Liver (tissue), 9 donors: ENCODE data around the gene HOXA5. TPM values are rescaled to one million over a fixed set of nuclear protein-coding genes. Genes with fewer than 3 reads are reported as not detected.

Experiments
- DNase-seq: peaks from one replicate; pipeline ENCODE4 v3.0.0-alpha.2; 2017; ENCODE audit warnings: low spot score
- H3K27ac ChIP-seq, 2 donors: one replicate each; pipeline ENCODE4 v1.7.0; 2013; ENCODE audit warnings: inconsistent platforms in 2 of 2, low read length in 2 of 2, control low read depth in 1 of 2, low read depth in 1 of 2, mild to moderate bottlenecking in 1 of 2
- H3K27me3 ChIP-seq, 4 donors: one replicate each; pipeline versions ENCODE4 v1.6.1 to v1.7.0; 2013; ENCODE audit warnings: low read length in 3 of 4, inconsistent platforms in 1 of 4, mild to moderate bottlenecking in 1 of 4, moderate library complexity in 1 of 4; ENCODE audit not compliant: control insufficient read depth in 4 of 4, insufficient read depth in 4 of 4
- H3K36me3 ChIP-seq, 4 donors: one replicate each; pipeline versions ENCODE4 v1.6.1 to v1.7.0; 2013; ENCODE audit warnings: low read length in 3 of 4, mild to moderate bottlenecking in 3 of 4, low read depth in 1 of 4, moderate library complexity in 1 of 4; ENCODE audit not compliant: control insufficient read depth in 4 of 4, insufficient read depth in 3 of 4
- H3K4me1 ChIP-seq, 4 donors: one replicate each; pipeline versions ENCODE4 v1.6.1 to v1.7.0; 2013; ENCODE audit warnings: low read length in 3 of 4, mild to moderate bottlenecking in 3 of 4, moderate library complexity in 1 of 4; ENCODE audit not compliant: control insufficient read depth in 4 of 4, insufficient read depth in 4 of 4
- H3K4me3 ChIP-seq, 3 donors: one replicate each; pipeline versions ENCODE4 v1.6.1 to v1.7.0; 2013; ENCODE audit warnings: low read length in 3 of 3, control low read depth in 1 of 3, low read depth in 1 of 3, mild to moderate bottlenecking in 1 of 3
- H3K9ac ChIP-seq, 2 donors: one replicate each; pipeline ENCODE4 v1.7.0; 2013; ENCODE audit warnings: low read length in 2 of 2, mild to moderate bottlenecking in 2 of 2, moderate library complexity in 2 of 2, control low read depth in 1 of 2, low read depth in 1 of 2
- H3K9me3 ChIP-seq, 4 donors: one replicate each; pipeline versions ENCODE4 v1.6.1 to v1.7.0; 2013; ENCODE audit warnings: low read length in 3 of 4; ENCODE audit not compliant: control insufficient read depth in 4 of 4
- ATF3 ChIP-seq: IDR thresholded peaks from 2 replicates; pipeline ENCODE4 v1.6.1; 2016; ENCODE audit warnings: antibody characterized with exemption
- EGR1 ChIP-seq, 2 donors: IDR thresholded peaks; 2 replicates each; pipeline ENCODE4 v1.6.1; 2016 to 2018; ENCODE audit warnings: antibody characterized with exemption in 2 of 2, low read depth in 2 of 2
- GABPA ChIP-seq, 2 donors: IDR thresholded peaks in 1 of 2; conservative IDR thresholded peaks in 1 of 2; 2 replicates each; pipeline ENCODE4 v1.6.1; 2016; ENCODE audit warnings: antibody characterized with exemption in 2 of 2, mild to moderate bottlenecking in 1 of 2, moderate library complexity in 1 of 2
- HNF4A ChIP-seq, 2 donors: conservative IDR thresholded peaks; 2 replicates each; pipeline ENCODE4 v1.6.1; 2016; ENCODE audit warnings: antibody characterized with exemption in 2 of 2, mild to moderate bottlenecking in 2 of 2
- JUND ChIP-seq, 2 donors: IDR thresholded peaks; 2 replicates each; pipeline ENCODE4 v1.6.1; 2016; ENCODE audit warnings: antibody characterized with exemption in 2 of 2
- RAD21 ChIP-seq, 2 donors: IDR thresholded peaks; 2 replicates each; pipeline ENCODE4 v1.6.1; 2016; ENCODE audit warnings: antibody characterized with exemption in 2 of 2, mild to moderate bottlenecking in 2 of 2
- RXRA ChIP-seq, 2 donors: IDR thresholded peaks; 2 replicates each; pipeline ENCODE4 v1.6.1; 2017 to 2018; ENCODE audit warnings: antibody characterized with exemption in 2 of 2, mild to moderate bottlenecking in 1 of 2
- YY1 ChIP-seq: IDR thresholded peaks from 2 replicates; pipeline ENCODE4 v1.6.1; 2016; ENCODE audit warnings: antibody characterized with exemption, mild to moderate bottlenecking
- WGBS: extraction: QIAGEN DNeasy Blood & Tissue Kit; methylation state at CpG from one replicate; pipeline ENCODE4 v1.1.7; 2013; 5-methylcytosine and 5-hydroxymethylcytosine counted together
- polyA plus RNA-seq, 2 donors: library from polyadenylated mRNA; stranded (reverse) in 1 of 2; unstranded in 1 of 2; fragments of 200-250 nt in 1 of 2; fragments of >200 nt in 1 of 2; fragmentation: Nextera tagmentation in 1 of 2; extraction: Ambion mirVana in 1 of 2; gene quantifications; one replicate each; pipeline versions ENCODE4 v1.2.1 to v1.2.3, GENCODE V29; 2013 to 2015
- total RNA-seq, 2 donors: library from RNA; depleted of rRNA; stranded (reverse); fragments of >200 nt; gene quantifications; one replicate each; pipeline ENCODE4 v1.2.3, GENCODE V29; 2014
- TF ChIP-seq, protein P1 (sequence below): IDR thresholded peaks from 2 replicates; pipeline ENCODE4 v1.6.1; 2016; ENCODE audit warnings: antibody characterized with exemption
- TF ChIP-seq, protein P2 (sequence below): fragments of 150-350 bp; IDR thresholded peaks from 2 replicates; pipeline ENCODE4 v1.5.1; 2017; ENCODE audit warnings: improper control_type of control experiment, low read depth, low read length; ENCODE audit not compliant: missing input control
- donor health status: healthy.
- donor health status: healthy.
- donor health status: healthy.
- donor health status: healthy.
- donor health status: healthy.

The HOXA5 gene
- total and polyA plus RNA-seq, 4 donors = 0.40 to 2.1 (median 0.66) TPM

DNA sequence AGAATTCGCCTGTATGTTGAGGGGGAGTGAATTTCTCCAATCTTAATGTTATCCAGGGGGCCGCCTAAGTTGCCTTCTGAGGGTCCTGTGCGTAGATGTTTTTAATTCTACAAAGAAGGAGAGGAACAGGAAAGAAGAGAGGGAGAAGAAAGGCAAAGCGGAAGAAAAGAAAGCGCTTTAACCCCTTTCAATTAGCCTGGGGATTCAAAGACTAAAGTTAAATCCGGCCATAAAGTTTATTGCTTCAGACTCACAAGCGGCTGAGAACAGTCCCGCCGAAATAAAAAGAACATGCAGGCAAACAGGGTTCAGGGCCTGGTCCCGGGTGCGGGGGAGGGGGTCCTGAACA lies 4.5 kb downstream of the HOXA5 start (continued):
- TF ChIP-seq RXRA (IDR thresholded peaks at IDR 0.05) (no peak), ATF3 (no peak), RAD21 (IDR thresholded peaks at IDR 0.05) (no peak)
- TF ChIP-seq, protein P1, sequence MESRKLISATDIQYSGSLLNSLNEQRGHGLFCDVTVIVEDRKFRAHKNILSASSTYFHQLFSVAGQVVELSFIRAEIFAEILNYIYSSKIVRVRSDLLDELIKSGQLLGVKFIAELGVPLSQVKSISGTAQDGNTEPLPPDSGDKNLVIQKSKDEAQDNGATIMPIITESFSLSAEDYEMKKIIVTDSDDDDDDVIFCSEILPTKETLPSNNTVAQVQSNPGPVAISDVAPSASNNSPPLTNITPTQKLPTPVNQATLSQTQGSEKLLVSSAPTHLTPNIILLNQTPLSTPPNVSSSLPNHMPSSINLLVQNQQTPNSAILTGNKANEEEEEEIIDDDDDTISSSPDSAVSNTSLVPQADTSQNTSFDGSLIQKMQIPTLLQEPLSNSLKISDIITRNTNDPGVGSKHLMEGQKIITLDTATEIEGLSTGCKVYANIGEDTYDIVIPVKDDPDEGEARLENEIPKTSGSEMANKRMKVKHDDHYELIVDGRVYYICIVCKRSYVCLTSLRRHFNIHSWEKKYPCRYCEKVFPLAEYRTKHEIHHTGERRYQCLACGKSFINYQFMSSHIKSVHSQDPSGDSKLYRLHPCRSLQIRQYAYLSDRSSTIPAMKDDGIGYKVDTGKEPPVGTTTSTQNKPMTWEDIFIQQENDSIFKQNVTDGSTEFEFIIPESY = no peak

DNA sequence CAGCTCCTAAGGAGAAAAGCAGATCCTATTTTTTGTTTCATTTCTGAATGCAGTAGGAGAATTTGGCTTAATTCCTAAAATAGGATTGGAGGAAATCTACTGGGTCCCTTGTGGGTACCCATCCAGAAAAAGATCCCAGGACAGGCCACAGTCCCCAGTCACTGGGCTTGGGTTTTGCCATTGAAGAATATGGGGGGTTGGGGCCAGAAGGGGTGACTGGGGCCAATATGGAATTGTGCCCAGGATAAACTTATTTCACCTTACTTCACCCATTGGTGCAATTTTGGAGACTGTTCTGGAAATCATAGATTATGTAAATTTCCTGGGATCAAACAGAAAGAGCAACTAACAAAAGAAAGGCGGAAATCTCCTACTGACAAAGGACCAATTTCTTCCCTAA lies 5.0 kb downstream of the HOXA5 start:
- Histone ChIP-seq H3K9me3 (peaks cover 0 to 3% (median 0%) of the 10 kb centered on the region in 4 donors), H3K4me1 (peaks cover 0 to 9% (median 6%) of the 10 kb centered on the region in 4 donors), H3K27me3 (peaks cover 6 to 18% (median 16%) of the 10 kb centered on the region in 4 donors), H3K9ac (no peak overlapping the region), H3K4me3 (no peak overlapping the region), H3K36me3 (no peaks in the 10 kb centered on the region), H3K27ac (no peak overlapping the region)
- WGBS = 59% methylated on average over 1 of the region's 1 CpG
- no peak for DNase-seq
- no peak for TF ChIP-seq RAD21 (IDR thresholded peaks at IDR 0.05)

GRCh38 chr7:27137640-27138315 lies 5.7 kb downstream of the HOXA5 start:
- WGBS = 45% methylated on average over 2 of the region's 2 CpGs
- Histone ChIP-seq H3K36me3 (no peaks in the 10 kb centered on the region), H3K9ac (no peak overlapping the region), H3K4me3 (no peak overlapping the region), H3K9me3 (peaks cover 0 to 2% (median 0%) of the 10 kb centered on the region in 4 donors), H3K27me3 (peaks cover 6 to 22% (median 17%) of the 10 kb centered on the region in 4 donors), H3K27ac (no peak overlapping the region), H3K4me1 (peaks cover 0 to 5% (median 2%) of the 10 kb centered on the region in 4 donors)
- TF ChIP-seq, protein P2, sequence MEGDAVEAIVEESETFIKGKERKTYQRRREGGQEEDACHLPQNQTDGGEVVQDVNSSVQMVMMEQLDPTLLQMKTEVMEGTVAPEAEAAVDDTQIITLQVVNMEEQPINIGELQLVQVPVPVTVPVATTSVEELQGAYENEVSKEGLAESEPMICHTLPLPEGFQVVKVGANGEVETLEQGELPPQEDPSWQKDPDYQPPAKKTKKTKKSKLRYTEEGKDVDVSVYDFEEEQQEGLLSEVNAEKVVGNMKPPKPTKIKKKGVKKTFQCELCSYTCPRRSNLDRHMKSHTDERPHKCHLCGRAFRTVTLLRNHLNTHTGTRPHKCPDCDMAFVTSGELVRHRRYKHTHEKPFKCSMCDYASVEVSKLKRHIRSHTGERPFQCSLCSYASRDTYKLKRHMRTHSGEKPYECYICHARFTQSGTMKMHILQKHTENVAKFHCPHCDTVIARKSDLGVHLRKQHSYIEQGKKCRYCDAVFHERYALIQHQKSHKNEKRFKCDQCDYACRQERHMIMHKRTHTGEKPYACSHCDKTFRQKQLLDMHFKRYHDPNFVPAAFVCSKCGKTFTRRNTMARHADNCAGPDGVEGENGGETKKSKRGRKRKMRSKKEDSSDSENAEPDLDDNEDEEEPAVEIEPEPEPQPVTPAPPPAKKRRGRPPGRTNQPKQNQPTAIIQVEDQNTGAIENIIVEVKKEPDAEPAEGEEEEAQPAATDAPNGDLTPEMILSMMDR = no peak
- TF ChIP-seq HNF4A (conservative IDR thresholded peaks at IDR 0.05) = no peak
- no peak for TF ChIP-seq ATF3
- TF ChIP-seq EGR1 (IDR thresholded peaks at IDR 0.05; ENCODE audit: low read depth in 2 of 2) = no peak
- TF ChIP-seq RXRA (IDR thresholded peaks at IDR 0.05) = no peak
- TF ChIP-seq JUND (IDR thresholded peaks at IDR 0.05) = no peak
- no peak for DNase-seq

DNA sequence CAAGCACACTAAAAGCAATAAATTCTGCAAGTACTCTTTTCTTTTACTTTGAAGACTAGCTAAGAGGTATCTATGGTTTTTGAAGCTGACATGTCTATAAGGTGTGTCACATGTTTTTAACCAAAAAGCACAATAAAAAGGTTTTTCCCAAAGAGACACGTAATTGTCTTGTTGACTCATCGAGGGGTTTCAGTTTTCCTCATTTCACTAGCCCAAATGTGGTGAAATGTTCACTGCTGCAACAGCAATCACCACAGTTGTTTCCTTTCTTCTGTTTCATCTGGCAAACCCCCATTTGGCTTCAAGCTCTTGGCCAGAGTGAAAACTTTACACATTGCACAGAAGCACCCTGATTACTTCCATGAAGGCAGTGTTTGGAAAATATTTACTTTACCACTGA lies 9.1 kb downstream of the HOXA5 start:
- H3K9me3 ChIP-seq = peaks cover 0 to 2% (median 0%) of the 10 kb centered on the region in 4 donors
- 20% methylated on average over 2 of the region's 2 CpGs for WGBS

More for the DNA sequence above, 9.1 kb downstream of the HOXA5 start:
- TF ChIP-seq, protein P2 = no peak
- TF ChIP-seq GABPA (IDR thresholded peaks at IDR 0.05 in 1 of 2, conservative IDR thresholded peaks at IDR 0.05 in 1 of 2) (no peak), YY1 (no peak), JUND (IDR thresholded peaks at IDR 0.05) (no peak)
- Histone ChIP-seq H3K4me3 (no peak overlapping the region), H3K9ac (no peak overlapping the region), H3K27me3 (peaks cover 2 to 20% (median 12%) of the 10 kb centered on the region in 4 donors), H3K27ac (no peak overlapping the region), H3K36me3 (no peaks in the 10 kb centered on the region), H3K4me1 (peaks cover 0 to 10% (median 1%) of the 10 kb centered on the region in 4 donors)
- DNase-seq = no peak
